Mesenchymal stem cell (in vitro differentiated cells and primary cell): ENCODE data around the gene ATP2A3.
A peak's percentile ranks its signal among the peaks of the same experiment; 100 is the strongest.

Experiments
- DNase-seq: peaks from one replicate; pipeline ENCODE4 v3.0.0-alpha.2; 2013
- H2AFZ ChIP-seq: one replicate; pipeline ENCODE4 v1.6.1; 2013; ENCODE audit warnings: low read depth, mild to moderate bottlenecking, control low read depth, inconsistent platforms, low read length, moderate library complexity
- H2AK5ac ChIP-seq: 2 replicates; pipeline ENCODE4 v1.6.1; 2013; ENCODE audit warnings: low read length, moderate library complexity, mild to moderate bottlenecking, inconsistent platforms; ENCODE audit not compliant: severe bottlenecking
- H2BK120ac ChIP-seq: one replicate; pipeline ENCODE4 v1.6.1; 2013; ENCODE audit warnings: low read depth, mild to moderate bottlenecking, inconsistent platforms, low read length, moderate library complexity
- H2BK12ac ChIP-seq, 2 experiments: one replicate each; pipeline ENCODE4 v1.6.1; 2013; ENCODE audit warnings: inconsistent platforms in 2 of 2, low read length in 2 of 2, mild to moderate bottlenecking in 2 of 2, moderate library complexity in 2 of 2, control low read depth in 1 of 2
- H2BK15ac ChIP-seq: one replicate; pipeline ENCODE4 v1.6.1; 2013; ENCODE audit warnings: mild to moderate bottlenecking, low read depth, inconsistent platforms; ENCODE audit not compliant: poor library complexity, severe bottlenecking
- H2BK5ac ChIP-seq: 2 replicates; pipeline ENCODE4 v1.6.1; 2013; ENCODE audit warnings: low read depth, mild to moderate bottlenecking, low read length, control low read depth, inconsistent platforms; ENCODE audit not compliant: poor library complexity, severe bottlenecking
- H3K14ac ChIP-seq, 2 experiments: one replicate each; pipeline ENCODE4 v1.6.1; 2013; ENCODE audit warnings: inconsistent platforms in 2 of 2, low read length in 2 of 2, control low read depth in 1 of 2, mild to moderate bottlenecking in 1 of 2, moderate library complexity in 1 of 2
- H3K18ac ChIP-seq, 2 experiments: one replicate each; pipeline ENCODE4 v1.6.1; 2013; ENCODE audit warnings: inconsistent platforms in 2 of 2, low read length in 2 of 2, control low read depth in 1 of 2, low read depth in 1 of 2, mild to moderate bottlenecking in 1 of 2
- H3K23ac ChIP-seq, 2 experiments: one replicate each; pipeline ENCODE4 v1.6.1; 2013; ENCODE audit warnings: inconsistent platforms in 2 of 2, low read length in 2 of 2, mild to moderate bottlenecking in 2 of 2, moderate library complexity in 2 of 2, control low read depth in 1 of 2
- H3K27ac ChIP-seq: 2 replicates; pipeline ENCODE4 v1.5.1; 2013; ENCODE audit warnings: mild to moderate bottlenecking, moderate library complexity, low read length, control low read depth, inconsistent platforms; ENCODE audit not compliant: poor library complexity, severe bottlenecking
- H3K27me3 ChIP-seq, 2 experiments: 2 replicates each; pipeline versions ENCODE4 v1.6.1 to v1.7.0; 2013; ENCODE audit warnings: low read length in 2 of 2, mild to moderate bottlenecking in 2 of 2, moderate library complexity in 2 of 2, control low read depth in 1 of 2, inconsistent platforms in 1 of 2; ENCODE audit not compliant: control insufficient read depth in 1 of 2, insufficient read depth in 1 of 2
- H3K36me3 ChIP-seq, 2 experiments: 2 replicates each; pipeline versions ENCODE4 v1.6.1 to v1.7.0; 2013; ENCODE audit warnings: low read length in 2 of 2, control low read depth in 1 of 2, inconsistent platforms in 1 of 2, low read depth in 1 of 2, mild to moderate bottlenecking in 1 of 2; ENCODE audit not compliant: insufficient read depth in 2 of 2, control insufficient read depth in 1 of 2
- H3K4ac ChIP-seq, 2 experiments: one replicate each; pipeline ENCODE4 v1.6.1; 2013; ENCODE audit warnings: inconsistent platforms in 2 of 2, low read length in 2 of 2, mild to moderate bottlenecking in 2 of 2, moderate library complexity in 2 of 2, control low read depth in 1 of 2, low read depth in 1 of 2
- H3K4me1 ChIP-seq: 2 replicates; pipeline ENCODE4 v1.6.1; 2013; ENCODE audit warnings: low read depth, low read length, control low read depth; ENCODE audit not compliant: control insufficient read depth, insufficient read depth
- H3K4me2 ChIP-seq: 2 replicates; pipeline ENCODE4 v1.6.1; 2013; ENCODE audit warnings: low read length, mild to moderate bottlenecking, inconsistent platforms; ENCODE audit not compliant: poor library complexity, severe bottlenecking
- H3K4me3 ChIP-seq, 2 experiments: 2 replicates each; pipeline versions ENCODE4 v1.5.1 to v1.7.0; 2013; ENCODE audit warnings: low read length in 2 of 2, mild to moderate bottlenecking in 2 of 2, control low read depth in 1 of 2, low read depth in 1 of 2; ENCODE audit not compliant: insufficient read depth in 1 of 2
- H3K79me1 ChIP-seq: replicated peaks from 2 replicates; pipeline ENCODE4 v1.6.1; 2013; ENCODE audit warnings: mild to moderate bottlenecking, control low read depth, low read length, inconsistent platforms; ENCODE audit not compliant: poor library complexity, severe bottlenecking
- H3K9ac ChIP-seq: 2 replicates; pipeline ENCODE4 v1.7.0; 2013; ENCODE audit warnings: mild to moderate bottlenecking, low read length, moderate library complexity
- H3K9me3 ChIP-seq: 2 replicates; pipeline ENCODE4 v1.7.0; 2013; ENCODE audit warnings: mild to moderate bottlenecking, low read length; ENCODE audit not compliant: control insufficient read depth
- H4K8ac ChIP-seq: one replicate; pipeline ENCODE4 v1.6.1; 2013; ENCODE audit warnings: inconsistent platforms, mild to moderate bottlenecking, low read length, moderate library complexity
- H4K91ac ChIP-seq: one replicate; pipeline ENCODE4 v1.6.1; 2013; ENCODE audit warnings: mild to moderate bottlenecking, low read length, inconsistent platforms
- WGBS: methylation state at CpG from one replicate; pipeline ENCODE4 v1.1.7; 2013; ENCODE audit warnings: mixed read lengths; 5-methylcytosine and 5-hydroxymethylcytosine counted together

Gene ATP2A3

DNA sequence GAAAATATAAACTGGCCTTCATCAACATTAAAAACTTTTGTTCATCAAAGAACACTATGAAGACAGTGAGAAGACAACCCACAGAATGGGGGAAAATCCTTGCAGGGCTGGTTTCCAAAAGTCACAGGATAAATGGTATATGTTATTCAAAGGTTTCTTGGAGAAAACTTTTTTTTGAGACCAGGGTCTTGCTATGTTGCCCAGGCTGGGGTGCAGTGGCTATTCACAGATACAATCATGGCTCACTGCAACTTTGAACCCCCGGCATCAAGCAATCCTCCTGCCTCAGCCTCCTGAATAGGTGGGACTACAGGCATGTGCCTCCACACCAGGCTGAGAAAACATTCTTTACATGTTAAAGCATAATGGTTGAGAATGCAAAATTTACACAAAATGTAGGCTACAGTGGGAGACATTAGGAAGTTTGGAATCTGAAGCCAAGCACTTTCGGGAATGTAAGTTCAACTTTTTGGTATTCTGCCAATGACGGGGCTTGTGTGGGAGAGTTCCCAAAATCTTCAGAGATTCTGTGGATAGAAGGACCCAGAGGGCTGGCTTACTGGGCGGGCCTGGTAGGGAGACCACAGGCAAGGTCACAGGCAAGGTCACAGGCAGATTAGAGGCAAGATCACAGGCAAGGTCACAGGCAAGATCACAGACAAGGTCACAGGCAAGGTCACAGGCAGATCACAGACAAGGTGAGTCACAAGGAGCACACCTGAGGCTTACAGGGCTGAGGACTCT lies 24.2 kb upstream of the ATP2A3 start:
- no peaks in the 10 kb centered on the region for H3K36me3 ChIP-seq
- no peak overlapping the region for H3K23ac ChIP-seq
- H2AFZ ChIP-seq = no peak overlapping the region
- H2BK12ac ChIP-seq = no peak overlapping the region
- DNase-seq = no peak
- H4K8ac ChIP-seq = no peak overlapping the region
- H3K79me1 ChIP-seq = no peaks in the 10 kb centered on the region
- no peak overlapping the region for H3K18ac ChIP-seq
- H3K4me3 ChIP-seq = no peak overlapping the region
- H2BK15ac ChIP-seq = no peak overlapping the region
- H2BK120ac ChIP-seq = no peak overlapping the region
- H3K9ac ChIP-seq = no peak overlapping the region
- no peak overlapping the region for H3K4me2 ChIP-seq
- H3K27ac ChIP-seq = no peak overlapping the region
- peak overlapping the region; percentile 70 for H4K91ac ChIP-seq
- no peak overlapping the region for H2AK5ac ChIP-seq
- H3K4ac ChIP-seq = no peak overlapping the region
- no peaks in the 10 kb centered on the region for H3K9me3 ChIP-seq
- H3K27me3 ChIP-seq = peaks cover 11 to 33% of the 10 kb centered on the region in 2 experiments
- H3K14ac ChIP-seq = no peak overlapping the region
- no peak overlapping the region for H2BK5ac ChIP-seq
- peaks cover 6% of the 10 kb centered on the region for H3K4me1 ChIP-seq
- WGBS = 94% methylated on average over 3 of the region's 4 CpGs

DNA sequence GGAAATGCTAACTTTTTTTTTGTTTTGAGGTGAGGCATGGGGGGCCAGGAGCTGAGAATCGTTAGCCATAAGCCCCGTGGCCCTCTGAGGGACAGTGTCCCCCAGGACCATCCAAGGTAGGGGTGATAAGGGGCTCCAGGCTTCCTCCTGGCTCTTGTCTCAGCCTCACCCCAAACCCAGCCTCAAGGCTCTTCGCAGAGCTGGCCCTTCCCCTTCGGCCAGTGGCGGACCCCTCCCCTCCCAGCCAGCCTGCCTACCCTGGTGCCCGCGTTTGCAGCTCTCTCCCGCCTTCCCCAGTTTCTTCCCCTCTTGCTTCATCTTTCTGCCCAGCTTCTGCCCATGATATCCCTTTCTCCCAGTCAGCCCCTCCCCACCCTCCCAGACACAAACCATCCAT lies 22.7 kb upstream of the ATP2A3 start:
- Histone ChIP-seq H2BK120ac (no peak overlapping the region), H3K36me3 (no peaks in the 10 kb centered on the region), H2AFZ (no peak overlapping the region), H3K27me3 (peaks cover 11 to 30% of the 10 kb centered on the region in 2 experiments), H3K4me3 (no peak overlapping the region), H2BK12ac (no peak overlapping the region), H2AK5ac (no peak overlapping the region), H3K9ac (no peak overlapping the region), H2BK5ac (no peak overlapping the region), H3K27ac (no peak overlapping the region), H3K79me1 (no peaks in the 10 kb centered on the region), H4K8ac (no peak overlapping the region), H3K14ac (peak overlapping the region in 1 of 2 experiments; percentile 91), H3K18ac (no peak overlapping the region), H3K23ac (no peak overlapping the region), H3K4me2 (no peak overlapping the region), H4K91ac (no peak overlapping the region), H3K9me3 (no peaks in the 10 kb centered on the region), H2BK15ac (peak overlapping the region; percentile 41), H3K4me1 (peaks cover 6% of the 10 kb centered on the region), H3K4ac (no peak overlapping the region)
- DNase-seq = no peak
- WGBS = 96% methylated on average over 7 of the region's 8 CpGs

DNA sequence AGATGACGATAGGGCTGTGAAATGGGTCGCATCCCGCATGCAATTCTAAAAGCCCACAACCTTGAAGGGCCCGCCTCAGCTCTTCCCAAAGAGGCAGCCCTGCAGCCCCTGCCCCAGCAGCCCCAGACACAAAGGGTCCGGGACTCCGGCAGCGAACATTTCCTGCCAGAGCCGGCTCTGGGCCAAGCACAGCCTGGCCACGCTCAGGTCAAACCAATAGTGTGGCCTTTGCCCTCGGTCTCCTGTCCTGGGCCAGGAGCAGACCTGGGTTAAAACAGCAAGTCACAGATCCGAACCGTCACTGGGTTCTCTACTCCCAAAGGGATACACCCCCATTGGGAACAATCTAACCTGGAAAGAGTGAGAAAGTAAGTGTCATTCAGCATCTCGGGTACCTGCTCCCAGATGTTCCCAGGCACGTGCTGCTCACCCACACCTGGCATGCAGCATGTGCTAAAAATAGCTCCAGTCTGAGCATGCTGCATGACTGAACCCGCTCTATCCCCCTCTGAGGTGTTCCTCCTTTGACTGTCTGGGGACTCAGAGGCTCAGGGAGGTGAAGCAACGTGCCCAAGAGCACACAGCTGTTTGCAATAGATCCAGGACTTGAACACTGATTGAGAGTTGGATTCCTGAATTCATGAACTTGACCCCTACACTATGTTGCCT lies 22.2 kb upstream of the ATP2A3 start:
- H3K4me3 ChIP-seq = no peak overlapping the region
- no peak overlapping the region for H2BK120ac ChIP-seq
- H2BK5ac ChIP-seq = no peak overlapping the region
- H3K9me3 ChIP-seq = no peaks in the 10 kb centered on the region
- peaks cover 11 to 32% of the 10 kb centered on the region in 2 experiments for H3K27me3 ChIP-seq
- no peak overlapping the region for H3K14ac ChIP-seq
- no peak overlapping the region for H3K4ac ChIP-seq
- H2AFZ ChIP-seq = no peak overlapping the region
- H2BK12ac ChIP-seq = no peak overlapping the region
- H4K91ac ChIP-seq = peak overlapping the region; percentile 14
- H3K18ac ChIP-seq = no peak overlapping the region
- no peaks in the 10 kb centered on the region for H3K79me1 ChIP-seq
- DNase-seq = no peak
- H2AK5ac ChIP-seq = no peak overlapping the region
- no peak overlapping the region for H3K9ac ChIP-seq
- H3K36me3 ChIP-seq = no peaks in the 10 kb centered on the region
- peaks cover 7% of the 10 kb centered on the region for H3K4me1 ChIP-seq
- H3K23ac ChIP-seq = no peak overlapping the region
- H4K8ac ChIP-seq = no peak overlapping the region
- no peak overlapping the region for H3K4me2 ChIP-seq
- no peak overlapping the region for H3K27ac ChIP-seq
- no peak overlapping the region for H2BK15ac ChIP-seq
- 47% methylated on average over 16 of the region's 16 CpGs for WGBS

DNA sequence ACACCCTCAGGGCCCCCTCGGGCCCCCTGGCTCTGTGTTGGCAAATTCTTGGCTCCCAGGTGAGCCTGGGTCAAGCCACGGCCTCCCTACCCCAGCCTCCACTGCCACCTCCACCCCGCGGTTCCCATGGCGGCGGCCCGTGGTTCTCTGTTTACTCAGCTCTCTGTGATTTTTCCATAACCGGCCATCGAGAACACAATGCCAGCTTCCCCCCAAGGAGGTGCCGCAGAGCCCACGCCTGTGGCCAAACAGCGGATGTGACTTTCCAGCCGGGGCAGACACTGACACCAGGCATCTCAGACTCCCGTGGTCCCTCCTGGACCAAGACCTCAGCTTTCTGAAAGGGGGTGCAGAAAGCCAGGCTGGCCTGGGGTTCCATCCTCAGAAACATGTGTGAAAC lies 21.6 kb upstream of the ATP2A3 start:
- H3K23ac ChIP-seq = no peak overlapping the region
- peaks cover 9% of the 10 kb centered on the region for H3K4me1 ChIP-seq
- peak overlapping the region; percentile 70 for H4K91ac ChIP-seq
- H4K8ac ChIP-seq = no peak overlapping the region
- no peaks in the 10 kb centered on the region for H3K79me1 ChIP-seq
- DNase-seq = no peak
- 87% methylated on average over 14 of the region's 14 CpGs for WGBS
- H3K9me3 ChIP-seq = no peaks in the 10 kb centered on the region
- H2BK15ac ChIP-seq = no peak overlapping the region
- no peak overlapping the region for H2BK120ac ChIP-seq
- H3K18ac ChIP-seq = no peak overlapping the region
- peak overlapping the region in 1 of 2 experiments; percentile 18 for H2BK12ac ChIP-seq
- H3K27ac ChIP-seq = no peak overlapping the region
- H3K14ac ChIP-seq = no peak overlapping the region
- H3K4ac ChIP-seq = no peak overlapping the region
- no peak overlapping the region for H2AK5ac ChIP-seq
- no peaks in the 10 kb centered on the region for H3K36me3 ChIP-seq
- no peak overlapping the region for H2BK5ac ChIP-seq
- no peak overlapping the region for H3K9ac ChIP-seq
- H3K27me3 ChIP-seq = peaks cover 11 to 30% of the 10 kb centered on the region in 2 experiments
- H2AFZ ChIP-seq = no peak overlapping the region
- no peak overlapping the region for H3K4me3 ChIP-seq
- H3K4me2 ChIP-seq = no peak overlapping the region
